ENCODE results near the gene RNF39. TPM values are rescaled to one million over a fixed set of nuclear protein-coding genes. Genes with fewer than 3 reads are reported as not detected.
"Not testable (repeated sequence)": the region's sequence is repeated elsewhere in the genome, so short reads cannot be mapped to it uniquely, and the experiment has no call there.

Gene RNF39, protein sequence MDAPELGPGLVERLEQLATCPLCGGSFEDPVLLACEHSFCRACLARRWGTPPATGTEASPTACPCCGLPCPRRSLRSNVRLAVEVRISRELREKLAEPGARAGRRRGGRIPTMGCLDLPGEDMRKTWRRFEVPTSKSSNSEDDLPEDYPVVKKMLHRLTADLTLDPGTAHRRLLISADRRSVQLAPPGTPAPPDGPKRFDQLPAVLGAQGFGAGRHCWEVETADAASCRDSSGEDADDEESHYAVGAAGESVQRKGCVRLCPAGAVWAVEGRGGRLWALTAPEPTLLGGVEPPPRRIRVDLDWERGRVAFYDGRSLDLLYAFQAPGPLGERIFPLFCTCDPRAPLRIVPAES
- 2.5 TPM for total RNA-seq
- long read RNA-seq, partial matches to known transcripts, result 1 of 4 reads
- long read RNA-seq, other reads (novel, unspliced or antisense), result 1 of 4 reads

DNA sequence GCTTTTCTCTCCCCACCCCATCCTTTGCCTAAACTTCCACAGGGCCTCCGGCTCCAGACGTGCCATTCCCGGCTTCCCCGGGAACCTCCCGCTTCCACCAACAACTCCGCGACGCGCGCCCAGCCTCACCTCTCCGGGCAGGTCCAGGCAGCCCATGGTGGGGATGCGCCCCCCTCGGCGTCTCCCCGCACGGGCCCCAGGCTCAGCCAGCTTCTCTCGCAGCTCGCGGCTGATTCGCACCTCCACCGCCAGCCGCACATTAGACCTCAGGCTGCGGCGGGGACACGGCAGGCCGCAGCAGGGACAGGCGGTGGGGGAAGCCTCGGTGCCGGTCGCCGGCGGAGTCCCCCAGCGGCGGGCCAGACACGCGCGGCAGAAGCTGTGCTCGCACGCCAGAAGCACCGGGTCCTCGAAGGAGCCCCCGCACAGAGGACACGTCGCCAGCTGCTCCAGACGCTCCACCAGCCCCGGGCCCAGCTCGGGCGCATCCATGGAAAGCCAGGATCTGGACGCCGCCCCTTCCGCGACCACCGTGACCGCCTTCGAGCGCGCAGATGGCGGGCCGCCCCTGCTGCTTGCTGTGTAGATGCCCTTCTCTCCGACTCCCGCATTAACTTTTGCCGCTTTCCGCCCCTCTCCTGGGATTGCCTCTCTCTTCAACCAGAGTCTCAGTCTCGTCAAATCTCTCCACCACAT lies at the start of gene RNF39:
RNF39 (minus strand) TSS at position 676 of the 696 bp plus-strand sequence; CDS start at position 492, 184 bp downstream.
- intact Hi-C loops (cut with DNase I), result no loop called here
- peak within 1 kb of the TSS; percentile 69 for H3K27ac ChIP-seq
- no peaks in the 10 kb centered on the region for H3K9me3 ChIP-seq
- peak; percentile 17 to 47 for ATAC-seq
- peaks cover 26% of the 10 kb centered on the region for H3K4me1 ChIP-seq
- DNase-seq, result peak; percentile 48
- H3K27me3 ChIP-seq (ENCODE audit: low read depth), result peaks cover 46% of the 10 kb centered on the region
- TF ChIP-seq, protein P1, sequence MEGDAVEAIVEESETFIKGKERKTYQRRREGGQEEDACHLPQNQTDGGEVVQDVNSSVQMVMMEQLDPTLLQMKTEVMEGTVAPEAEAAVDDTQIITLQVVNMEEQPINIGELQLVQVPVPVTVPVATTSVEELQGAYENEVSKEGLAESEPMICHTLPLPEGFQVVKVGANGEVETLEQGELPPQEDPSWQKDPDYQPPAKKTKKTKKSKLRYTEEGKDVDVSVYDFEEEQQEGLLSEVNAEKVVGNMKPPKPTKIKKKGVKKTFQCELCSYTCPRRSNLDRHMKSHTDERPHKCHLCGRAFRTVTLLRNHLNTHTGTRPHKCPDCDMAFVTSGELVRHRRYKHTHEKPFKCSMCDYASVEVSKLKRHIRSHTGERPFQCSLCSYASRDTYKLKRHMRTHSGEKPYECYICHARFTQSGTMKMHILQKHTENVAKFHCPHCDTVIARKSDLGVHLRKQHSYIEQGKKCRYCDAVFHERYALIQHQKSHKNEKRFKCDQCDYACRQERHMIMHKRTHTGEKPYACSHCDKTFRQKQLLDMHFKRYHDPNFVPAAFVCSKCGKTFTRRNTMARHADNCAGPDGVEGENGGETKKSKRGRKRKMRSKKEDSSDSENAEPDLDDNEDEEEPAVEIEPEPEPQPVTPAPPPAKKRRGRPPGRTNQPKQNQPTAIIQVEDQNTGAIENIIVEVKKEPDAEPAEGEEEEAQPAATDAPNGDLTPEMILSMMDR (IDR thresholded peaks at IDR 0.05), result no peak
- peak within 1 kb of the TSS; percentile 60 for H3K4me3 ChIP-seq
- H3K36me3 ChIP-seq, result peaks cover 4% of the 10 kb centered on the region

DNA sequence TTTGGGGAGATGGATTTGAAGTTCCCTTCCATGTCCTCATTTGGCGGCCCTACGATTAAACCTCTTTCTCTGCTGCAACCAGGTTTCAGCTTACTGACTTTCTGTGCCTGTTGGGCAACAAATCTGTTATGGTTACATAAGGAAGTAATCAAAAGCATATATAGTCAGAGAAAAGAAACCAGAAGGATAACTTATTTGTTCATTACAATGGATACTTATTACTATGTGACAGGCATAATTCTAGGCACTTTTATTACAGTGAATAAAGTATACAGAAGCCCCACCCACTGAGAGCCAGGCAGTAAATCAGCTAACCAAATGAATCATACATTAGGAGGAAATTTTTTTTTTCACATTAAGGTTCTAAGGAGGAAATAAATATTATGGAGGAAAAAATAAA lies 46.9 kb upstream of the RNF39 start:
- no peaks in the 10 kb centered on the region for H3K36me3 ChIP-seq
- peaks cover under 1% of the 10 kb centered on the region for H3K4me1 ChIP-seq
- DNase-seq (no peak), ATAC-seq (no peak)
- TF ChIP-seq, protein P1 (IDR thresholded peaks at IDR 0.05), result no peak
- intact Hi-C loops (cut with DNase I), result no loop called here
- no peak overlapping the region for H3K27ac ChIP-seq
- H3K9me3 ChIP-seq, result no peaks in the 10 kb centered on the region
- no peaks in the 10 kb centered on the region for H3K27me3 ChIP-seq (ENCODE audit: low read depth)
- H3K4me3 ChIP-seq, result no peak overlapping the region

DNA sequence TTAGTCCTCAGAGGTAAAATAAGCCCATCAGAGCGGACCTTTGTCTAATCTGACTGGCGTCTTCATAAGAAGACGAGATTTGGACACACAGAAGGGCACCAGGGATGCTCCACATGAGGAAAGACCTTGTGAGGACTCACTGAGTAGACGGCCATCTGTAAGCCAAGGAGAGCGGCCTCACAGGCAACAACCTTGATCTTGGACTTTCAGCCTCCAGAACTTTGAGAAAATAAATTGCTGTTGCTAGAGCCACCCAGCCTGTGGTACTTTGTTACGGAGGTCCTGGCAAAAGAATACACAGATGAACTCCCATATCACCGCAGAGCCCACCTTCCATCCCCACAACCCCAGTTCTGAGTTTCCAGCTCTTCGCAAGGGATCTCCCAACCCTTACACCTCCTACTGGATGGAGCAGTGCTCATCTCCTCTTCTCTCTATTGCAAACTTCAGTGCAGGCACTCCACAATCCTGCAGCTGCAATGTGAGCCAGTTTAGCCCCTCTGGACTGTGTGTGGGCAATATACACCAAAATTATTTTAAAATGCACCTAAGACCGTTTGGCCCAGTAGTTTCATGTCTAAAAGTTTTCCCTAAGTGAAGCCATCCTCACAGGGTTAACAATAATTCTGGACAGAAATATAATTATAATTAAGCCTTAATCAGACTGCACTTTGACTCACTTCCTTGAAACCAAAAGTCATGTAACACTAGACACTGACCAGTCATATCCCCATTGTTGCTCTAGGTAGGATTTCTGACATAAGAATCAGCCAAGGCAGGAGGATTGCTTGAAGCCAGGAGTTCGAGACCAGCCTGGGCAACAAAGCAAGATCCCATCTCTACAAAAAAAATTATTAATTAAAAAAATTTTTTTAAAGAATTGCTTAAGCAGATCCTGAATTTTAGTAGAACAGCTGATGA lies 46.1 kb upstream of the RNF39 start:
- Histone ChIP-seq H3K27ac (no peak overlapping the region), H3K4me3 (no peak overlapping the region), H3K9me3 (no peaks in the 10 kb centered on the region), H3K36me3 (no peaks in the 10 kb centered on the region), H3K27me3 (ENCODE audit: low read depth) (no peaks in the 10 kb centered on the region), H3K4me1 (no peaks in the 10 kb centered on the region)
- ATAC-seq (no peak), DNase-seq (no peak)
- TF ChIP-seq, protein P1 (IDR thresholded peaks at IDR 0.05), result no peak
- intact Hi-C loops (cut with DNase I), result no loop called here

DNA sequence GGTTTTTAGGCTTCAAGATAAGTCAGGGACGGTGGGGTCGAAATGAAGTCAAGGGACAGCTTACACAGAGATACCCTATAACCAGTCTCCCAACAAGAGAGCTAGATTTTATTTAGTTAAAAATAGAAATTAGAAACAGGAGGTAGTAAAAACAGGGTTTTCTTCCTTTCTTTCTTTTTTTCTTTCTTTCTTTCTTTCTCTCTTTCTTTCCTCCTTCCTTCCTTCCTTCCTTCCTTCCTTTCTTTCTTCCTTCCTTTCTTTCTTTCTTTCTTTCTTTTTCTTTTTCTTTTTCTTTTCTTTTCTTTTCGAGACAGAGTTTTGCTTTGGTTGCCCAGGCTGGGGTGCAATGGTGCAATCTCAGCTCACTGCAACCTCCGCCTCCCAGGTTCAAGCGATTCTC lies 43.1 kb upstream of the RNF39 start:
- H3K9me3 ChIP-seq; ATAC-seq; DNase-seq; H3K4me3 ChIP-seq; H3K36me3 ChIP-seq; H3K27me3 ChIP-seq (ENCODE audit: low read depth); H3K27ac ChIP-seq; H3K4me1 ChIP-seq; intact Hi-C loops (cut with DNase I): not testable (repeated sequence)

DNA sequence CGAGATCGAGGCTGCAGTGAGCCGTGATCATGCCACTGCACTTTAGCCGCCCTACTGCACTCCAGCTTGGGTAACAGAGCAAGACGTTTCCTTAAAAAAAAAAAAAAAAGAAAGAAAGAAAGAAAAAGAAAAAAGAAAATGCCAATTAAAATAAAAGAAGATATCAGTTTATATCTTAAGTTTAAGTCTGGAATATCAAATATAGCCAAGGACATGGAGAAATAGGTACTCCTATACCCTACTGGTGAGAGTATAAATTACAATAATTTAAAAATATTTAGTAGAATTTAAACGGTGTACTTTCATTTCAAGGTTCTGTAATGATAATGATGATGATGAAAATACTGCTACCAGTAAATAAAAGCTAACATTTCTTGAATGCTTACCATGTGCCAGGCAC lies 41.2 kb upstream of the RNF39 start:
- no peak overlapping the region for H3K4me3 ChIP-seq
- H3K27ac ChIP-seq, result no peak overlapping the region
- TF ChIP-seq, protein P1 (IDR thresholded peaks at IDR 0.05), result no peak
- no peak for DNase-seq
- intact Hi-C loops (cut with DNase I), result no loop called here
- H3K27me3 ChIP-seq (ENCODE audit: low read depth), result peaks cover 10% of the 10 kb centered on the region
- no peaks in the 10 kb centered on the region for H3K9me3 ChIP-seq
- no peaks in the 10 kb centered on the region for H3K36me3 ChIP-seq
- no peak for ATAC-seq
- H3K4me1 ChIP-seq, result no peaks in the 10 kb centered on the region
